Activated CD4-positive, CD25-positive, alpha-beta regulatory T cell (primary cell): ENCODE measurements around the gene FAM118B.

Experiments
- DNase-seq, 4 experiments: peaks; one replicate each; lab custom pipeline; 2025; lab: John Stamatoyannopoulos, UW

Gene FAM118B

GRCh38 chr11:126311401-126312291 lies 100.1 kb downstream of the FAM118B start:
- DNase-seq = no peak
